ENCODE results near the gene LTBP2. TPM values are rescaled to one million over a fixed set of nuclear protein-coding genes. Genes with fewer than 3 reads are reported as not detected.

LTBP2 gene
- total and polyA plus RNA-seq, 2 of the 8 experiments (the other 6 are each of a cell fraction or from before 2014, with no cell fraction given) = 0.48 to 0.89 TPM

GRCh38 chr14:74572726-74573301 is 39.2 kb downstream of the LTBP2 start:
- H2AFZ ChIP-seq (ENCODE audit: low read length) = 0 out of 2 replicates have a peak overlapping the region, but pooled peaks have one; percentile 46
- no peak overlapping the region for H3K14ac ChIP-seq (ENCODE audit: insufficient read length)
- no peaks in the 10 kb centered on the region for H3K79me1 ChIP-seq (ENCODE audit: low read depth, low read length)
- no peaks in the 10 kb centered on the region for H3K23me2 ChIP-seq (ENCODE audit: low read depth, low read length)
- no peaks in the 10 kb centered on the region for H3K79me2 ChIP-seq (ENCODE audit: control insufficient read depth in 1 of 2, insufficient read depth in 2 of 2, low read length in 2 of 2)
- no peak for DNase-seq (ENCODE audit: low read depth in 1 of 2, low spot score in 2 of 2)
- no peak overlapping the region for H3K27ac ChIP-seq (ENCODE audit: low read depth, low read length)
- H2BK120ac ChIP-seq (replicated peaks; ENCODE audit: low read depth, low read length) = no peak overlapping the region
- H3K27me3 ChIP-seq (replicated peaks in 1 of 4; ENCODE audit: control insufficient read depth in 3 of 4, extremely low read depth in 1 of 4, insufficient read depth in 3 of 4, low read length in 3 of 4) = no peaks in the 10 kb centered on the region
- H3K9ac ChIP-seq (replicated peaks in 1 of 4; ENCODE audit: extremely low read depth in 1 of 4, low read depth in 3 of 4, low read length in 3 of 4) = no peak overlapping the region
- H3K4me3 ChIP-seq (ENCODE audit: extremely low read depth in 1 of 4, insufficient read depth in 2 of 4, low read depth in 3 of 4, low read length in 4 of 4) = no peak overlapping the region
- no peak overlapping the region for H4K5ac ChIP-seq (ENCODE audit: insufficient read length, low read depth, low read length)
- H3K18ac ChIP-seq (ENCODE audit: extremely low read depth, low read length) = no peak overlapping the region
- TF ChIP-seq HDAC6 (IDR thresholded peaks at IDR 0.05; ENCODE audit: low read depth, low read length) = no peak
- no peak for TF ChIP-seq SP2 (IDR thresholded peaks at IDR 0.05; ENCODE audit: low read length)
- TF ChIP-seq POLR2A (IDR thresholded peaks at IDR 0.05; ENCODE audit: control extremely low read depth in 1 of 2, low read depth in 2 of 2, low read length in 2 of 2) = no peak
- no peak for TF ChIP-seq BACH1 (IDR thresholded peaks at IDR 0.05; ENCODE audit: low read length)
- TF ChIP-seq GABPA (IDR thresholded peaks at IDR 0.05; ENCODE audit: borderline replicate concordance, insufficient read depth, low read length) = no peak
- no peak overlapping the region for H4K8ac ChIP-seq (ENCODE audit: extremely low read depth, insufficient read depth, low read length)
- H2BK12ac ChIP-seq (ENCODE audit: low read depth, low read length) = peak overlapping the region; percentile 22; the same call in 1 of the 2 replicates
- H2BK20ac ChIP-seq (ENCODE audit: low read length) = no peak overlapping the region
- no peaks in the 10 kb centered on the region for H4K20me1 ChIP-seq (replicated peaks in 1 of 2; ENCODE audit: control insufficient read depth in 1 of 2, insufficient read depth in 2 of 2, low read length in 2 of 2)
- H2BK15ac ChIP-seq (ENCODE audit: low read length) = no peak overlapping the region
- no peak overlapping the region for H3K4me2 ChIP-seq (ENCODE audit: insufficient read depth in 1 of 2, low read depth in 2 of 2, low read length in 2 of 2)
- H2BK5ac ChIP-seq (ENCODE audit: low read depth, low read length) = peak overlapping the region; percentile 6; the same call in 1 of the 2 replicates
- H3K9me3 ChIP-seq (ENCODE audit: insufficient read depth in 2 of 2, low read depth in 1 of 2, low read length in 1 of 2) = no peaks in the 10 kb centered on the region
- POLR2A ChIA-PET (ENCODE audit: partially characterized antibody) = no interaction called here
- H2AK5ac ChIP-seq (ENCODE audit: low read depth, low read length) = no peak overlapping the region
- H4K91ac ChIP-seq (replicated peaks; ENCODE audit: insufficient read length, low read length) = no peak overlapping the region
- H3K36me3 ChIP-seq (ENCODE audit: control insufficient read depth in 2 of 4, insufficient read depth in 4 of 4, low read length in 3 of 4) = no peaks in the 10 kb centered on the region
- H3K23ac ChIP-seq (ENCODE audit: insufficient read length) = no peak overlapping the region
- peaks cover 0 to 7% (median 5%) of the 10 kb centered on the region in 4 experiments; a peak in 5 of 7 replicates for H3K4me1 ChIP-seq (replicated peaks in 1 of 4; ENCODE audit: control insufficient read depth in 3 of 4, insufficient read depth in 4 of 4, low read length in 3 of 4)
- WGBS, 2 experiments (ENCODE audit: extremely low coverage in 1 of 2, insufficient coverage in 1 of 2, insufficient read length in 1 of 2, insufficient replicate concordance in 2 of 2, low coverage in 1 of 2, low lambda C conversion rate in 2 of 2, missing lambda C conversion rate in 1 of 2) = 89% methylated on average over 15 of the region's 15 CpGs; no CpG with 5 or more reads in 1 of the 2 experiments
- H3K4ac ChIP-seq (replicated peaks; ENCODE audit: insufficient read length, low read depth, low read length) = no peak overlapping the region
- H3K56ac ChIP-seq (replicated peaks; ENCODE audit: insufficient read length, low read depth, low read length) = no peak overlapping the region
- CTCF ChIA-PET (ENCODE audit: partially characterized antibody) = interaction anchor here (0.6 to 4.9 kb wide), 37 partner anchors 8 to 373 kb away, joined by 3 to 51 read pairs (median 5); partner anchors contain the start of gene LTBP2
- FAIRE-seq = no peak

Data from H1 (cell line).